ENCODE measurements around the gene BRIP1.
"Not testable (repeated sequence)": the region's sequence is repeated elsewhere in the genome, so short reads cannot be mapped to it uniquely, and the experiment has no call there.

The BRIP1 gene

GRCh38 chr17:61673019-61673897, 190.1 kb downstream of the BRIP1 start:
- H3K27ac ChIP-seq (ENCODE audit: low read length); H3K36me3 ChIP-seq (ENCODE audit: control insufficient read depth in 1 of 2, insufficient read depth in 2 of 2, low read length in 2 of 2); H3K4me1 ChIP-seq (ENCODE audit: control insufficient read depth in 1 of 2, insufficient read depth in 2 of 2, low read length in 2 of 2); H3K4me3 ChIP-seq (ENCODE audit: low read depth in 1 of 2, low read length in 2 of 2); H3K9me3 ChIP-seq (ENCODE audit: control insufficient read depth in 1 of 2, low read length in 2 of 2); H3K27me3 ChIP-seq (ENCODE audit: low read depth, low read length): not testable (repeated sequence)

GRCh38 chr17:61672140-61672539, 191.2 kb downstream of the BRIP1 start:
- Histone ChIP-seq H3K4me3 (ENCODE audit: low read depth in 1 of 2, low read length in 2 of 2) (no peak overlapping the region), H3K4me1 (ENCODE audit: control insufficient read depth in 1 of 2, insufficient read depth in 2 of 2, low read length in 2 of 2) (no peaks in the 10 kb centered on the region), H3K27me3 (ENCODE audit: low read depth, low read length) (no peaks in the 10 kb centered on the region), H3K9me3 (ENCODE audit: control insufficient read depth in 1 of 2, low read length in 2 of 2) (no peaks in the 10 kb centered on the region), H3K36me3 (ENCODE audit: control insufficient read depth in 1 of 2, insufficient read depth in 2 of 2, low read length in 2 of 2) (no peaks in the 10 kb centered on the region), H3K27ac (ENCODE audit: low read length) (no peak overlapping the region)

GRCh38 chr17:61670691-61671090, 192.6 kb downstream of the BRIP1 start:
- no peak overlapping the region for H3K27ac ChIP-seq (ENCODE audit: low read length)
- H3K4me3 ChIP-seq (ENCODE audit: low read depth in 1 of 2, low read length in 2 of 2) = no peak overlapping the region
- no peaks in the 10 kb centered on the region for H3K4me1 ChIP-seq (ENCODE audit: control insufficient read depth in 1 of 2, insufficient read depth in 2 of 2, low read length in 2 of 2)
- no peaks in the 10 kb centered on the region for H3K36me3 ChIP-seq (ENCODE audit: control insufficient read depth in 1 of 2, insufficient read depth in 2 of 2, low read length in 2 of 2)
- no peaks in the 10 kb centered on the region for H3K9me3 ChIP-seq (ENCODE audit: control insufficient read depth in 1 of 2, low read length in 2 of 2)
- H3K27me3 ChIP-seq (ENCODE audit: low read depth, low read length) = no peaks in the 10 kb centered on the region

GRCh38 chr17:61669522-61669921, 193.8 kb downstream of the BRIP1 start:
- H3K9me3 ChIP-seq (ENCODE audit: control insufficient read depth in 1 of 2, low read length in 2 of 2) = no peaks in the 10 kb centered on the region
- H3K27me3 ChIP-seq (ENCODE audit: low read depth, low read length) = no peaks in the 10 kb centered on the region
- H3K36me3 ChIP-seq (ENCODE audit: control insufficient read depth in 1 of 2, insufficient read depth in 2 of 2, low read length in 2 of 2) = no peaks in the 10 kb centered on the region
- no peak overlapping the region for H3K4me3 ChIP-seq (ENCODE audit: low read depth in 1 of 2, low read length in 2 of 2)
- no peaks in the 10 kb centered on the region for H3K4me1 ChIP-seq (ENCODE audit: control insufficient read depth in 1 of 2, insufficient read depth in 2 of 2, low read length in 2 of 2)
- H3K27ac ChIP-seq (ENCODE audit: low read length) = no peak overlapping the region

GRCh38 chr17:61668486-61668885, 194.8 kb downstream of the BRIP1 start:
- no peak overlapping the region for H3K27ac ChIP-seq (ENCODE audit: low read length)
- no peaks in the 10 kb centered on the region for H3K9me3 ChIP-seq (ENCODE audit: control insufficient read depth in 1 of 2, low read length in 2 of 2)
- no peaks in the 10 kb centered on the region for H3K27me3 ChIP-seq (ENCODE audit: low read depth, low read length)
- no peak overlapping the region for H3K4me3 ChIP-seq (ENCODE audit: low read depth in 1 of 2, low read length in 2 of 2)
- H3K4me1 ChIP-seq (ENCODE audit: control insufficient read depth in 1 of 2, insufficient read depth in 2 of 2, low read length in 2 of 2) = no peaks in the 10 kb centered on the region
- H3K36me3 ChIP-seq (ENCODE audit: control insufficient read depth in 1 of 2, insufficient read depth in 2 of 2, low read length in 2 of 2) = no peaks in the 10 kb centered on the region

- not testable (repeated sequence) for H3K27me3 ChIP-seq (ENCODE audit: low read depth, low read length)
Measured at GRCh38 chr17:61666406-61667088, 196.8 kb downstream of the BRIP1 start.

GRCh38 chr17:61663310-61663709, 200.0 kb downstream of the BRIP1 start:
- Histone ChIP-seq H3K27me3 (ENCODE audit: low read depth, low read length) (no peaks in the 10 kb centered on the region), H3K4me1 (ENCODE audit: control insufficient read depth in 1 of 2, insufficient read depth in 2 of 2, low read length in 2 of 2) (no peaks in the 10 kb centered on the region), H3K27ac (ENCODE audit: low read length) (no peak overlapping the region), H3K9me3 (ENCODE audit: control insufficient read depth in 1 of 2, low read length in 2 of 2) (no peaks in the 10 kb centered on the region), H3K4me3 (ENCODE audit: low read depth in 1 of 2, low read length in 2 of 2) (no peak overlapping the region), H3K36me3 (ENCODE audit: control insufficient read depth in 1 of 2, insufficient read depth in 2 of 2, low read length in 2 of 2) (no peaks in the 10 kb centered on the region)

More at GRCh38 chr17:61666406-61667088, 196.8 kb downstream of the BRIP1 start:
- not testable (repeated sequence) for H3K36me3 ChIP-seq (ENCODE audit: control insufficient read depth in 1 of 2, insufficient read depth in 2 of 2, low read length in 2 of 2); H3K4me3 ChIP-seq (ENCODE audit: low read depth in 1 of 2, low read length in 2 of 2); H3K27ac ChIP-seq (ENCODE audit: low read length); H3K4me1 ChIP-seq (ENCODE audit: control insufficient read depth in 1 of 2, insufficient read depth in 2 of 2, low read length in 2 of 2); H3K9me3 ChIP-seq (ENCODE audit: control insufficient read depth in 1 of 2, low read length in 2 of 2)

GRCh38 chr17:61662741-61663140, 200.6 kb downstream of the BRIP1 start:
- Histone ChIP-seq H3K27ac (ENCODE audit: low read length) (no peak overlapping the region), H3K4me1 (ENCODE audit: control insufficient read depth in 1 of 2, insufficient read depth in 2 of 2, low read length in 2 of 2) (no peaks in the 10 kb centered on the region), H3K9me3 (ENCODE audit: control insufficient read depth in 1 of 2, low read length in 2 of 2) (no peaks in the 10 kb centered on the region), H3K4me3 (ENCODE audit: low read depth in 1 of 2, low read length in 2 of 2) (no peak overlapping the region), H3K27me3 (ENCODE audit: low read depth, low read length) (no peaks in the 10 kb centered on the region), H3K36me3 (ENCODE audit: control insufficient read depth in 1 of 2, insufficient read depth in 2 of 2, low read length in 2 of 2) (no peaks in the 10 kb centered on the region)

GRCh38 chr17:61662186-61662585, 201.1 kb downstream of the BRIP1 start:
- no peaks in the 10 kb centered on the region for H3K4me1 ChIP-seq (ENCODE audit: control insufficient read depth in 1 of 2, insufficient read depth in 2 of 2, low read length in 2 of 2)
- H3K36me3 ChIP-seq (ENCODE audit: control insufficient read depth in 1 of 2, insufficient read depth in 2 of 2, low read length in 2 of 2) = no peaks in the 10 kb centered on the region
- no peaks in the 10 kb centered on the region for H3K9me3 ChIP-seq (ENCODE audit: control insufficient read depth in 1 of 2, low read length in 2 of 2)
- H3K4me3 ChIP-seq (ENCODE audit: low read depth in 1 of 2, low read length in 2 of 2) = no peak overlapping the region
- H3K27ac ChIP-seq (ENCODE audit: low read length) = no peak overlapping the region
- H3K27me3 ChIP-seq (ENCODE audit: low read depth, low read length) = no peaks in the 10 kb centered on the region

GRCh38 chr17:61660746-61661485, 202.4 kb downstream of the BRIP1 start:
- H3K27ac ChIP-seq (ENCODE audit: low read length) = no peak overlapping the region
- no peaks in the 10 kb centered on the region for H3K9me3 ChIP-seq (ENCODE audit: control insufficient read depth in 1 of 2, low read length in 2 of 2)
- no peak overlapping the region for H3K4me3 ChIP-seq (ENCODE audit: low read depth in 1 of 2, low read length in 2 of 2)
- no peaks in the 10 kb centered on the region for H3K27me3 ChIP-seq (ENCODE audit: low read depth, low read length)
- no peaks in the 10 kb centered on the region for H3K36me3 ChIP-seq (ENCODE audit: control insufficient read depth in 1 of 2, insufficient read depth in 2 of 2, low read length in 2 of 2)
- H3K4me1 ChIP-seq (ENCODE audit: control insufficient read depth in 1 of 2, insufficient read depth in 2 of 2, low read length in 2 of 2) = no peaks in the 10 kb centered on the region

- no peaks in the 10 kb centered on the region for H3K36me3 ChIP-seq (ENCODE audit: control insufficient read depth in 1 of 2, insufficient read depth in 2 of 2, low read length in 2 of 2)
Measured at GRCh38 chr17:61659437-61659836, 203.9 kb downstream of the BRIP1 start.

More at GRCh38 chr17:61659437-61659836, 203.9 kb downstream of the BRIP1 start:
- no peak overlapping the region for H3K4me3 ChIP-seq (ENCODE audit: low read depth in 1 of 2, low read length in 2 of 2)
- H3K4me1 ChIP-seq (ENCODE audit: control insufficient read depth in 1 of 2, insufficient read depth in 2 of 2, low read length in 2 of 2) = no peaks in the 10 kb centered on the region
- H3K9me3 ChIP-seq (ENCODE audit: control insufficient read depth in 1 of 2, low read length in 2 of 2) = no peaks in the 10 kb centered on the region
- H3K27ac ChIP-seq (ENCODE audit: low read length) = no peak overlapping the region
- no peaks in the 10 kb centered on the region for H3K27me3 ChIP-seq (ENCODE audit: low read depth, low read length)

All from muscle layer of duodenum (tissue), 2 donors.